Measurements from ENCODE around the gene PRR14. TPM values are rescaled to one million over a fixed set of nuclear protein-coding genes. Genes with fewer than 3 reads are reported as not detected.

The PRR14 gene

Small RNA genes within 50 kb of the gene (small RNA-seq; reads per million reads assigned to genes)
- gene AC093249.1 (ENCODE audit: low read depth) (not detected), gene RNU6-1043P (ENCODE audit: low read depth) (not detected), gene RNU6-416P (ENCODE audit: low read depth) (not detected)
